SU-DHL-6 (cell line): Measurements from ENCODE around the gene MFSD6.

ENCODE experiments used
- EZH2phosphoT487 ChIP-seq: fragments of 200-600 bp; sonication (generic), shearing (Covaris generic); conservative IDR thresholded peaks from 2 replicates; pipeline ENCODE4 v1.6.1; 2018; ENCODE audit warnings: mild to moderate bottlenecking, antibody characterized with exemption, low read length, moderate library complexity, mixed read lengths
- TF ChIP-seq, protein P1 (sequence below): fragments of 200-600 bp; sonication (generic); IDR thresholded peaks from one replicate; pipeline ENCODE4 v1.5.1; 2017; ENCODE audit warnings: antibody characterized with exemption, mild to moderate bottlenecking, low read length, moderate library complexity; ENCODE audit not compliant: insufficient read depth, poor library complexity, severe bottlenecking

GRCh38 chr2:190519975-190520767 lies 112.0 kb downstream of the MFSD6 start:
- TF ChIP-seq, protein P1, sequence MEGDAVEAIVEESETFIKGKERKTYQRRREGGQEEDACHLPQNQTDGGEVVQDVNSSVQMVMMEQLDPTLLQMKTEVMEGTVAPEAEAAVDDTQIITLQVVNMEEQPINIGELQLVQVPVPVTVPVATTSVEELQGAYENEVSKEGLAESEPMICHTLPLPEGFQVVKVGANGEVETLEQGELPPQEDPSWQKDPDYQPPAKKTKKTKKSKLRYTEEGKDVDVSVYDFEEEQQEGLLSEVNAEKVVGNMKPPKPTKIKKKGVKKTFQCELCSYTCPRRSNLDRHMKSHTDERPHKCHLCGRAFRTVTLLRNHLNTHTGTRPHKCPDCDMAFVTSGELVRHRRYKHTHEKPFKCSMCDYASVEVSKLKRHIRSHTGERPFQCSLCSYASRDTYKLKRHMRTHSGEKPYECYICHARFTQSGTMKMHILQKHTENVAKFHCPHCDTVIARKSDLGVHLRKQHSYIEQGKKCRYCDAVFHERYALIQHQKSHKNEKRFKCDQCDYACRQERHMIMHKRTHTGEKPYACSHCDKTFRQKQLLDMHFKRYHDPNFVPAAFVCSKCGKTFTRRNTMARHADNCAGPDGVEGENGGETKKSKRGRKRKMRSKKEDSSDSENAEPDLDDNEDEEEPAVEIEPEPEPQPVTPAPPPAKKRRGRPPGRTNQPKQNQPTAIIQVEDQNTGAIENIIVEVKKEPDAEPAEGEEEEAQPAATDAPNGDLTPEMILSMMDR: no peak
- TF ChIP-seq EZH2phosphoT487: no peak
